ENCODE results near the gene ZFHX3. TPM values are rescaled to one million over a fixed set of nuclear protein-coding genes. Genes with fewer than 3 reads are reported as not detected.

Gene ZFHX3
- total and polyA plus RNA-seq, 2 of the 8 experiments (the other 6 are each of a cell fraction or from before 2014, with no cell fraction given): 0.08 to 0.99 TPM

DNA sequence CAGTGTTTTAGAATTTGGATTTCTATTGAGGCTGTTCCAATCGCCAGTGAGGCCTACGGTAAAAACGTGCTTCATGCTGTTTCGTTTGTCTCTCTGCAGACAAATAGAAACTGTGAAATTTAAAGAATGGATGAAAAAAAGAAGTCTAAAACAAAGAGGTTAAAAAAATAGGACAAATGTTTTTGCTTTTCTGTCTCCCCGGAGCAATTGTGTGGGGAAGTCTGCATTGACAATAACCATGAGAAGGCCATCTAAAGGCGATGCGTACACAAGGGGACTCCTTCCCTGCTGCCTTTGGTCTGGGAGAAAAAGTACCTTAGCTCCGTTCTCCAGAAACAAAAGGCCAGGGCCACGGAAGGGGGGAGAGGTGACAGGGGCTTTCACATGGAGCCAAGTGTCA is 4.6 kb upstream of the ZFHX3 start:
- Histone ChIP-seq H3K4me2 (ENCODE audit: insufficient read depth in 1 of 2, low read depth in 2 of 2, low read length in 2 of 2) (peak overlapping the region; percentile 39 to 78; a peak in 1 of 4 replicates), H2BK15ac (ENCODE audit: low read length) (no peak overlapping the region), H4K5ac (ENCODE audit: insufficient read length, low read depth, low read length) (no peak overlapping the region), H3K36me3 (ENCODE audit: control insufficient read depth in 2 of 4, insufficient read depth in 4 of 4, low read length in 3 of 4) (no peaks in the 10 kb centered on the region), H2AFZ (ENCODE audit: low read length) (no peak overlapping the region), H3K14ac (ENCODE audit: insufficient read length) (no peak overlapping the region), H3K18ac (ENCODE audit: extremely low read depth, low read length) (no peak overlapping the region; the same call in 1 of the 2 replicates), H3K9ac (replicated peaks in 1 of 4; ENCODE audit: extremely low read depth in 1 of 4, low read depth in 3 of 4, low read length in 3 of 4) (no peak overlapping the region), H2AK5ac (ENCODE audit: low read depth, low read length) (no peak overlapping the region), H3K23ac (ENCODE audit: insufficient read length) (no peak overlapping the region), H3K79me1 (ENCODE audit: low read depth, low read length) (no peaks in the 10 kb centered on the region), H3K27ac (ENCODE audit: low read depth, low read length) (no peak overlapping the region), H3K27me3 (replicated peaks in 1 of 4; ENCODE audit: control insufficient read depth in 3 of 4, extremely low read depth in 1 of 4, insufficient read depth in 3 of 4, low read length in 3 of 4) (peaks cover 50 to 96% (median 87%) of the 10 kb centered on the region in 4 experiments), H2BK5ac (ENCODE audit: low read depth, low read length) (no peak overlapping the region), H3K4me1 (replicated peaks in 1 of 4; ENCODE audit: control insufficient read depth in 3 of 4, insufficient read depth in 4 of 4, low read length in 3 of 4) (peaks cover 18 to 41% (median 27%) of the 10 kb centered on the region in 4 experiments), H4K91ac (replicated peaks; ENCODE audit: insufficient read length, low read length) (no peak overlapping the region), H3K56ac (replicated peaks; ENCODE audit: insufficient read length, low read depth, low read length) (no peak overlapping the region), H4K8ac (ENCODE audit: extremely low read depth, insufficient read depth, low read length) (no peak overlapping the region), H2BK120ac (replicated peaks; ENCODE audit: low read depth, low read length) (no peak overlapping the region), H3K4ac (replicated peaks; ENCODE audit: insufficient read length, low read depth, low read length) (no peak overlapping the region), H3K9me3 (ENCODE audit: insufficient read depth in 2 of 2, low read depth in 1 of 2, low read length in 1 of 2) (no peaks in the 10 kb centered on the region), H4K20me1 (replicated peaks in 1 of 2; ENCODE audit: control insufficient read depth in 1 of 2, insufficient read depth in 2 of 2, low read length in 2 of 2) (peaks cover 19 to 22% of the 10 kb centered on the region in 2 experiments), H2BK12ac (ENCODE audit: low read depth, low read length) (peak overlapping the region; percentile 39; the same call in 1 of the 2 replicates), H3K4me3 (ENCODE audit: extremely low read depth in 1 of 4, insufficient read depth in 2 of 4, low read depth in 3 of 4, low read length in 4 of 4) (peak overlapping the region in 1 of 4 experiments; percentile 51; a peak in 3 of 8 replicates), H2BK20ac (ENCODE audit: low read length) (no peak overlapping the region), H3K79me2 (ENCODE audit: control insufficient read depth in 1 of 2, insufficient read depth in 2 of 2, low read length in 2 of 2) (no peaks in the 10 kb centered on the region), H3K23me2 (ENCODE audit: low read depth, low read length) (peaks cover 16% of the 10 kb centered on the region; the same call in 1 of the 2 replicates)
- ChIA-PET POLR2A (ENCODE audit: partially characterized antibody) (interaction anchor here (0.6 to 2.3 kb wide), 5 partner anchors 11 to 195 kb away, joined by 3 to 14 read pairs (median 3); no protein-coding TSS in a partner anchor), CTCF (ENCODE audit: partially characterized antibody) (interaction anchor here (0.9 to 1.3 kb wide), 2 partner anchors 17 to 42 kb away, joined by 3 to 5 read pairs; no protein-coding TSS in a partner anchor)
- FAIRE-seq: no peak
- DNase-seq (ENCODE audit: low read depth in 1 of 2, low spot score in 2 of 2): no peak
- 1% methylated on average over 9 of the region's 9 CpGs; no CpG with 5 or more reads in 1 of the 2 experiments for WGBS, 2 experiments (ENCODE audit: extremely low coverage in 1 of 2, insufficient coverage in 1 of 2, insufficient read length in 1 of 2, insufficient replicate concordance in 2 of 2, low coverage in 1 of 2, low lambda C conversion rate in 2 of 2, missing lambda C conversion rate in 1 of 2)
- peak; percentile 16 for TF ChIP-seq EZH2 (IDR thresholded peaks at IDR 0.05; ENCODE audit: low read depth, low read length, severe bottlenecking)
- TF ChIP-seq, protein P1, sequence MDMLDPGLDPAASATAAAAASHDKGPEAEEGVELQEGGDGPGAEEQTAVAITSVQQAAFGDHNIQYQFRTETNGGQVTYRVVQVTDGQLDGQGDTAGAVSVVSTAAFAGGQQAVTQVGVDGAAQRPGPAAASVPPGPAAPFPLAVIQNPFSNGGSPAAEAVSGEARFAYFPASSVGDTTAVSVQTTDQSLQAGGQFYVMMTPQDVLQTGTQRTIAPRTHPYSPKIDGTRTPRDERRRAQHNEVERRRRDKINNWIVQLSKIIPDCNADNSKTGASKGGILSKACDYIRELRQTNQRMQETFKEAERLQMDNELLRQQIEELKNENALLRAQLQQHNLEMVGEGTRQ (IDR thresholded peaks at IDR 0.05; ENCODE audit: low read length): no peak
- no peak for TF ChIP-seq MAFK (IDR thresholded peaks at IDR 0.05; ENCODE audit: low read depth, low read length)
- TF ChIP-seq RXRA (IDR thresholded peaks at IDR 0.05; ENCODE audit: insufficient read depth, low read depth, low read length): no peak
- TF ChIP-seq JUN (IDR thresholded peaks at IDR 0.05; ENCODE audit: low read depth, low read length): no peak
- no peak for TF ChIP-seq RBBP5 (IDR thresholded peaks at IDR 0.05; ENCODE audit: borderline replicate concordance, low read depth, low read length)
- TF ChIP-seq, protein P2, sequence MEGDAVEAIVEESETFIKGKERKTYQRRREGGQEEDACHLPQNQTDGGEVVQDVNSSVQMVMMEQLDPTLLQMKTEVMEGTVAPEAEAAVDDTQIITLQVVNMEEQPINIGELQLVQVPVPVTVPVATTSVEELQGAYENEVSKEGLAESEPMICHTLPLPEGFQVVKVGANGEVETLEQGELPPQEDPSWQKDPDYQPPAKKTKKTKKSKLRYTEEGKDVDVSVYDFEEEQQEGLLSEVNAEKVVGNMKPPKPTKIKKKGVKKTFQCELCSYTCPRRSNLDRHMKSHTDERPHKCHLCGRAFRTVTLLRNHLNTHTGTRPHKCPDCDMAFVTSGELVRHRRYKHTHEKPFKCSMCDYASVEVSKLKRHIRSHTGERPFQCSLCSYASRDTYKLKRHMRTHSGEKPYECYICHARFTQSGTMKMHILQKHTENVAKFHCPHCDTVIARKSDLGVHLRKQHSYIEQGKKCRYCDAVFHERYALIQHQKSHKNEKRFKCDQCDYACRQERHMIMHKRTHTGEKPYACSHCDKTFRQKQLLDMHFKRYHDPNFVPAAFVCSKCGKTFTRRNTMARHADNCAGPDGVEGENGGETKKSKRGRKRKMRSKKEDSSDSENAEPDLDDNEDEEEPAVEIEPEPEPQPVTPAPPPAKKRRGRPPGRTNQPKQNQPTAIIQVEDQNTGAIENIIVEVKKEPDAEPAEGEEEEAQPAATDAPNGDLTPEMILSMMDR (IDR thresholded peaks at IDR 0.05; ENCODE audit: control extremely low read depth in 1 of 3, insufficient read depth in 1 of 3, low read depth in 1 of 3, low read length in 3 of 3): no peak
- TF ChIP-seq TEAD4 (IDR thresholded peaks at IDR 0.05; ENCODE audit: low read depth, low read length): no peak
- no peak for TF ChIP-seq YY1 (IDR thresholded peaks at IDR 0.05; ENCODE audit: low read depth, low read length)
